SU-DHL-6 (cell line): Measurements from ENCODE around the gene PLXNA2.

Experiments used
- EZH2phosphoT487 ChIP-seq: fragments of 200-600 bp; sonication (generic), shearing (Covaris generic); conservative IDR thresholded peaks from 2 replicates; pipeline ENCODE4 v1.6.1; 2018; ENCODE audit warnings: mild to moderate bottlenecking, antibody characterized with exemption, low read length, moderate library complexity, mixed read lengths
- TF ChIP-seq, protein P1 (sequence below): fragments of 200-600 bp; sonication (generic); IDR thresholded peaks from one replicate; pipeline ENCODE4 v1.5.1; 2017; ENCODE audit warnings: antibody characterized with exemption, mild to moderate bottlenecking, low read length, moderate library complexity; ENCODE audit not compliant: insufficient read depth, poor library complexity, severe bottlenecking

DNA sequence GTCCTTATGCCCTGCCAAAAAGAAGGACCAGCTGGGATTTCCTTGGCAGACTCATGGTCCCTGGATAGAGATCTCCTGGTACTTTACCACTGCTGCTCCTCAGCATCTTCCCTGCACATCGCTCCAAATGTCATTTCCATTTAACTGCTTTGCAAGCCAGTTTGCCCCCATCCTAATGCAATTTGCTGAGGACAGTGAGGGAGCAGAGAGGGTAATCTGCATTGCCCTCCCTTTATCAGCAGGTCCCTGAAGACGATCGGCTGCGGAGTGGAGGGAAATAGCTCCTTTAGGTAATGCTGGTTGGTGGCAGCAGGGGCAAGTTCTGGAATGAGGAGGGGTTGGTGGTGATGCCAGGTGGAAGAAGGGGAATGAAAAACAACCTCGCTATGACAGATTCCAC, 2.7 kb downstream of the PLXNA2 start:
- TF ChIP-seq, protein P1, sequence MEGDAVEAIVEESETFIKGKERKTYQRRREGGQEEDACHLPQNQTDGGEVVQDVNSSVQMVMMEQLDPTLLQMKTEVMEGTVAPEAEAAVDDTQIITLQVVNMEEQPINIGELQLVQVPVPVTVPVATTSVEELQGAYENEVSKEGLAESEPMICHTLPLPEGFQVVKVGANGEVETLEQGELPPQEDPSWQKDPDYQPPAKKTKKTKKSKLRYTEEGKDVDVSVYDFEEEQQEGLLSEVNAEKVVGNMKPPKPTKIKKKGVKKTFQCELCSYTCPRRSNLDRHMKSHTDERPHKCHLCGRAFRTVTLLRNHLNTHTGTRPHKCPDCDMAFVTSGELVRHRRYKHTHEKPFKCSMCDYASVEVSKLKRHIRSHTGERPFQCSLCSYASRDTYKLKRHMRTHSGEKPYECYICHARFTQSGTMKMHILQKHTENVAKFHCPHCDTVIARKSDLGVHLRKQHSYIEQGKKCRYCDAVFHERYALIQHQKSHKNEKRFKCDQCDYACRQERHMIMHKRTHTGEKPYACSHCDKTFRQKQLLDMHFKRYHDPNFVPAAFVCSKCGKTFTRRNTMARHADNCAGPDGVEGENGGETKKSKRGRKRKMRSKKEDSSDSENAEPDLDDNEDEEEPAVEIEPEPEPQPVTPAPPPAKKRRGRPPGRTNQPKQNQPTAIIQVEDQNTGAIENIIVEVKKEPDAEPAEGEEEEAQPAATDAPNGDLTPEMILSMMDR = no peak
- TF ChIP-seq EZH2phosphoT487 = no peak
